ENCODE results near the gene SELENON.

SELENON gene

GRCh38 chr1:25795211-25795610 is 4.8 kb upstream of the SELENON start:
- no peak for DNase-seq (ENCODE audit: low read depth)

GRCh38 chr1:25795946-25796810 is 3.8 kb upstream of the SELENON start:
- DNase-seq (ENCODE audit: low read depth), result no peak

DNA sequence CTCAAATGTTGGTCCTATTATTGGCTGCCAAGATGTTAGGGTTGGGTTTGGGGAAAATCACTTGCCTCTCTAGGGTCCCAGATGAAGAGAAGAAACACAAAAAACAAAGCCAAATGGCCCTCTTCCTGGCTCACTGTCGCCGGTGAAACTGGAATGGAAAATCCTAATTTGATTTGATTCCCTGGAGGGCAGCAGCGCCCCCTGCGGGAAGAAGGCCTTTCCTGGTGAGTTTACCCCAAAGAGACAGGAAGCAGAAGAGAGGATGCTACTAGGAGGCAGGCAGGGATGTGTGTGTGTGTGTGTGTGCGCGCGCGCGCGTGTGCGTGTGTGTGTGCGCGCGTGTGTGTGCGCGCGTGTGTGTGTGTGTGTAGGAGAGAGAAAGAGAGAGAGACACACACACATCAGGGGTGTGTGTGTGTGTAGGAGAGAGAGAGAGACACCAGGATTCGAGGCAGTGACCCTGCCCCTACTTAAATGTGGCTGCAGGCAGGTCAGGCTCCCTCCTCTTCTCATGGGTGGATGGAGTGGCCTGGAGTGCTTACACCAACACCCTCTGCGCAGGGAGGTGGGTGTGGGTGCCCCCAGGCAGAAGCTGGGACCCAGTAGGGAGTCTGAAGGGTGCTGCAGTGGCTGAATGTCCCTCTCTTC is 3.1 kb upstream of the SELENON start:
- peak; percentile 76 for DNase-seq (ENCODE audit: low read depth)

DNA sequence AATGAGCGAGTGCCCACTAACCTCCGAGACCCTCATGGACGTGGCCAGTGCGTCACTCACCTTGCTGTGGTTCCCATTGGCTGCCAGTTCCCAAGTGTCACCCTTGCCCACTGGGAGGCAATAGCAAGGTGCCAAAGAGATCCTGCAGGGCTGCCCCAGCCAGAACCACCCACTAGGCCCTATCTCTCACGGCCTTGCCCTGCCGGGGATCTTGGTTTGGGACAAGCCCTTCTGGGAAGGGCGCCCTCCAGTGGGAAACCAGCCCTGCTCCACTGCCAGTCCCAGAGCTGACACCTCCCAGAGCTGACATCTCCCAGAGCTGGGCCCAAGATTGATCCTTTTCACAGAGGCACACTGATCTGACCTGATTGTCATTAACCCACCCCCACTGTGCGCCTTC is 2.1 kb upstream of the SELENON start:
- no peak for DNase-seq (ENCODE audit: low read depth)

DNA sequence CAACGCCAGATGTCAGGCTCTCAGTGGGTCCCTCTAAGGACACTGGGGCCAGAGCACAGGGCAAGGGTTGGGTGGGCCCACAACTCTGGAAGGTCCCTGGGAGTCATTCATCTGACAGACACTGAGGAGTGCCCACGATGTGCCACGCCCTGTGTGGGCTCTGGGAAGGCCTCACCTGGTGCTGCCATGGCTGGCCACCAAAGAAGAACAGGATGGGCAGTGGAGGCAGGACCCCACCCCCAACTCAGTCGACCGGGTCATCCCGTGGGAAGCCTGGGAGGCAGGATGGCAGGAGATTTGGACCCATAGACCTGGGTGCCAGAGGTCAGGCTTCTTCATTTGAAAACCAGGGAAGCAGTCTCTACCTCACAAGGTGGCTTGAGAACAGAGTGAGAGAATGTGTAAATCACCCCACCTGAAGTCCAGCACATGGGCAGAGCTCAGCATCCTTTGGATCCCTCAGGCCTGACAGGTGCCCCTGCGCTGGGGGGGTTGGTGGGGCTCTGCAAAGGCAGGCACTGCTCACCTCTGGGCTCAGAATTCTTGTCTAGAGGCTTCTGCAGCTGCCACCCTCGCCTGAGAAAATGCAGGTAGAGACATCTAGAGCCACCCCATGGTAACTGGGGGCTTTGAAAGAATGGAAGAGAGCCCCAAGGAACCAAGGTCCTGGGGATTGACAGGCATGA is 1.2 kb upstream of the SELENON start:
- DNase-seq (ENCODE audit: low read depth), result no peak

DNA sequence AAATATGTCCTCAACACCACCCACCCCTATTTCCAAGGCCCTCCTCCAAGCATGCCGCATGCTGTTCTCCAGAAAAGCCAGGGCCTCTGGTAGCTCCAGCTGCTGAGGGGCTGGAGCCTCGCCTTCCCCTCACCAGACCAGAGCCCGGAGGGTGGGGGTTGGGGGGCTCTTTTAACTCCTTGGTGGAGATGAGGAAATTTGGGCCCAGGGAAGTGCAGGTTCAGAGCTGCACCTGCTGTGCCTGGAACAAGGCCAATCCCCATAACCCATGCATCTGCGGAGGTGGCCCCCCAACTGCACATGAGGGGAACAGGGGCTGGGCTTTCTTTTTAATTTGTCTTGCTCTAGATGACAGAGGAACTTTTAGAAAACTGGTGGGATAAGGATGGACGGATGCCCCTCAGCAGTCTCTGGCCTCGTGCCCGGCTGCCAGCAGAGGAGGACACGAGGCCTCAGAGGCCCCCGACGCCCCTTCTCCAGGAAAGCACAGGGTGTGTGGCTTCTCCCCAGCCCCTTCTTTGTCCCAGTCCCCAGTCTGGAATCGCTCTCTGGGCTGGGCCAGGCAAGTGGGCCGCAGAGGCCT is 550 bp upstream of the SELENON start:
- DNase-seq (ENCODE audit: low read depth), result no peak

DNA sequence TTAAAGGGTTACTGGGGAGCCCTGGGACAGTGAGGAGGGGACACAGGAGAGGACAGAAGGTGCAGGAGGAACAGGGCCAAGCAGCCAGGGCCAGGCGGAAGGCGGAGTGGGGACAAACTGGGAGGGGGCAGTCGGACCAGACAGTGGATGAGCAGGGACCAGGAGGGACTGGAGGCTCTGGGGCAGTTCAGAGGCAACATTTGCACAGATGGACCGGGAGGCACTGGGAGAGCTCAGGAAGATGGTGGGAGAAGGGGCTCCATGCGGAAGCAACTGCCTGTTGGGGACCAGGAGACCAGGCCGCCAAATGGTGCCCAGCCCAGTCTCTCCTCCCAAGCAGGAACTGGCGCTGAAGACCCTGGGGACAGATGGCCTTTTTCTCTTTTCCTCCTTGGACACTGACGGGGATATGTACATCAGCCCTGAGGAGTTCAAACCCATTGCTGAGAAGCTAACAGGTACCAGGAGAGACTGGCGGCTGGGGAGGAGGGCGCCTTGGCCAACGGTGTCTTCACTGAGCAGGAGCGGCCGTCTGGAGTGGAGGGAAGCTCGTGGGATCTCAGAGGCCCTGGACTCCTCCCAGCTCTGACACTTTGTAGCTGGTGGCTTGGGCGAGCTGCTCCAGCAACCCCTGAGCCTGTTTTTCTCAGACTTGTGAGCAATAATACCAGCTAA is 847 bp downstream of the SELENON start:
- DNase-seq (ENCODE audit: low read depth), result no peak

DNA sequence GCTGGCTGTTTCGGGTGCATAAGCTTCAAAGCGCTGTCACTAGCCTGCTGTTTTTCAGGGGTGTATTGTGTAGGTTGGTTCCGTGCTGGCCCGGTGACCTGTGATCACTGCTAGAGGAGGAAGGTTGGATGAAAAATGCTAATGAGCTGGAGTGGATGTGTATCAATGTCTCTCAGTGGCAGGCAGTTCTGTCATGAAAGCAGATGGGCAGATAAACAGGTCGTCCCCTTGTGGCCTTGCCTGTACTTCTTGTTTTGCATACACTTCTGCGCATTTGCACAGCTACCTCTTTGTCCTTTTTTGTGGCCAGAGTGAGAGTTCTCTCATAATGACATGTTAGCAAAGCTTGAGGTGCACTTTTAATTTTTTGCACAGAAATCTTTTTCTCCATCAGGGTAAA is 2.9 kb downstream of the SELENON start:
- DNase-seq (ENCODE audit: low read depth), result no peak

DNA sequence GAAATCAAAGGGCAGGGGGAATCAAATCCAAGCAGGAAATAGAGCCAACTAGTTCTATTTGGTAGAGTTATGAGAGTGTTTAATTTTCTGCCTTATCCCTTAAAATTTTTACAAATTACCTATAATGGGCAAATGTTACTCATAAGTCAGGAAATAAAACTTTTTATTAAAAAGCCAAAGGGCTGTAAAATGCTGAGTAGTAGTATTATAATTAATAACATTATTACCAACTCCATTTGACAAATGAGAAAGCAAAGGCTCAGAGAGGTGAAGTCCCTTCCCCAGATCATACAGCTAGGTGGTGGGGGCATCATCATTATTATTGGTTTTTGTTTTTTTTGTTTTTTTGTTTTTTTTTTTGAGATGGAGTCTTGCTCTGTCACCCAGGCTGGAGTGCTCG is 3.4 kb downstream of the SELENON start:
- DNase-seq (ENCODE audit: low read depth), result no peak

GRCh38 chr1:25804244-25804963 is 4.4 kb downstream of the SELENON start:
- DNase-seq (ENCODE audit: low read depth), result no peak

GRCh38 chr1:25804964-25805862 is 5.2 kb downstream of the SELENON start:
- DNase-seq (ENCODE audit: low read depth), result no peak

GRCh38 chr1:25805863-25806225 is 5.9 kb downstream of the SELENON start:
- no peak for DNase-seq (ENCODE audit: low read depth)

DNA sequence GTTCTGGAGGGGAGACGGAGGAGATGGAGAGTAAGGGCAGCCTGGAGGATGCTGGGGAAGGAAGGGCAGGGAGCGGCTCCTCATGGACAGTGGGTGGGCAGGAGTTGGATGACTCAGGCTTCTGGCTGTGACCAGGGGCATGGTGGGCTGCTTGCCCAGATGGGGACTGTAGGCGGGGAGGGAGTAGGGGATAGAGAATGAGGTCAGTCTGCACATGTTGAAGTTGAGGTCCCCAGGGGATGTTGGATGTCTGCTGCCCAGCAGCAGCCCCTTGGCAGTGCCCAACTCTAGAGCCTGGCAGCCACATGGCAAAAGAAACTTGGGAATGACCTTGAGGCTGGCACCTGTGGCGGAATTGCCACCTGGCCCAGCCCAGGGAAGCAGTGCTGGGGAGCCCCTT is 6.4 kb downstream of the SELENON start:
- DNase-seq (ENCODE audit: low read depth), result no peak

- no peak for DNase-seq (ENCODE audit: low read depth)
Observed at GRCh38 chr1:25807480-25808390, 7.7 kb downstream of the SELENON start.

DNA sequence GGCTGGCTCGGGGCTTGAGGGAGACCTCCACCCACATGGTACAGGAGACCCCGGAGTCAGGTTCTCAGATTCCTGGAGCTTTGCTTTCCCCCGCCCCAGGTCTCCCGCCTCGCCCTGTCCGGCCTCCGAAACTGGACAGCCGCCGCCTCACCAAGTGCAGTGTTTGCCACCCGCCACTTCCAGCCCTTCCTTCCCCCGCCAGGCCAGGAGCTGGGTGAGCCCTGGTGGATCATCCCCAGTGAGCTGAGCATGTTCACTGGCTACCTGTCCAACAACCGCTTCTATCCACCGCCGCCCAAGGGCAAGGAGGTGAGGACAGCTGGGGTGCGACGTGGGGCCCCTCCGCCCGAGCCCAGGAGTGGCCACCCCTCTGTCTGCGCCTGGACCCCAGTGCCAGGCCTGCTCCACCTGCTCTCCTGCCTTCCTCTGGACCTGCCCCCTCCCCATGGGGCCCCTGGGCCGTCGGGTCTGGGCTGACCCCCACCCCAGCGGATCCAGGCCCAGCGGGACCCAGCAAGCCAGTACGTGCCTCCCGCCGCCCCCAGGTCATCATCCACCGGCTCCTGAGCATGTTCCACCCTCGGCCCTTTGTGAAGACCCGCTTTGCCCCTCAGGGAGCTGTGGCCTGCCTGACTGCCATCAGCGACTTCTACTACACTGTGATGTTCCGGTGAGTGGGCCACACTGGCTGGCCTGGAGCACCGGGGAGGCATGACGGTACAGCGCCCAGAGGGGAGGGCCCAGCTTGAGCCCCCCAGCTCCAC is 8.7 kb downstream of the SELENON start:
- no peak for DNase-seq (ENCODE audit: low read depth)

GRCh38 chr1:25809283-25809926 is 9.4 kb downstream of the SELENON start:
- no peak for DNase-seq (ENCODE audit: low read depth)

GRCh38 chr1:25809929-25810328 is 9.9 kb downstream of the SELENON start:
- DNase-seq (ENCODE audit: low read depth), result no peak
